Stimulated activated CD4-positive, alpha-beta T cell treated with anti-CD3 and anti-CD28 coated beads, TNF-alpha, amount 100 ng/mL, for 48 hours (primary cell): ENCODE results near the gene MT1B.
"Not testable (repeated sequence)": the region's sequence is repeated elsewhere in the genome, so short reads cannot be mapped to it uniquely, and the experiment has no call there.

ENCODE experiments used
- DNase-seq, 3 donors: peaks; one replicate each; pipeline ENCODE4 v3.0.0-alpha.2; 2020; ENCODE audit warnings: low read depth in 3 of 3

The MT1B gene

DNA sequence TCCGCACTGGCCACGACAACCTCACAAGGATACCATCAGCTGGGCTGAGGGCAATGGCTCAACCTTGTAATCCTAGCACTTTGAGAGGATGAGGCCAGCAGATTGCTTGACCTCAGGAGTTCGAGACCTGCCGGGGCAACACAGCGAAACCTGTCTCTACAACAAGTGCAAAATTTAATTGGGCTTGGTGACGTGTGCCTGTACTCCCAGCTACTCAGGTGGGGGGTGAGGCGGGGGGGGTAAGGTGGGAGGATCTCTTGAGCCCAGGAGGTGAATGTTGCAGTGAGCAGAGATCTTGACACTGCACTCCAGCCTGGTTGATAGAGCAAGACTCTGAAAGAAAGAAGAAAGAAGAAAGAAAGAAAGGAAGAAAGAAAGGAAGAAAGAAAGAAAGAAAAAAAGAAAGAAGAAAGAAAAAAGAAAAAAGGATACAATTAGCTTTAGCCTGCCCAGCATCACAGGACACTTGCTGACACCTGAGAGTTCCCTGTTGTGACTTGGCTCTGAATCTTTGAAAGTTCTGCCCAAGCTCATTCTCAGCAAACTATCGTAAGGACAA, 31.3 kb upstream of the MT1B start:
- no peak for DNase-seq

DNA sequence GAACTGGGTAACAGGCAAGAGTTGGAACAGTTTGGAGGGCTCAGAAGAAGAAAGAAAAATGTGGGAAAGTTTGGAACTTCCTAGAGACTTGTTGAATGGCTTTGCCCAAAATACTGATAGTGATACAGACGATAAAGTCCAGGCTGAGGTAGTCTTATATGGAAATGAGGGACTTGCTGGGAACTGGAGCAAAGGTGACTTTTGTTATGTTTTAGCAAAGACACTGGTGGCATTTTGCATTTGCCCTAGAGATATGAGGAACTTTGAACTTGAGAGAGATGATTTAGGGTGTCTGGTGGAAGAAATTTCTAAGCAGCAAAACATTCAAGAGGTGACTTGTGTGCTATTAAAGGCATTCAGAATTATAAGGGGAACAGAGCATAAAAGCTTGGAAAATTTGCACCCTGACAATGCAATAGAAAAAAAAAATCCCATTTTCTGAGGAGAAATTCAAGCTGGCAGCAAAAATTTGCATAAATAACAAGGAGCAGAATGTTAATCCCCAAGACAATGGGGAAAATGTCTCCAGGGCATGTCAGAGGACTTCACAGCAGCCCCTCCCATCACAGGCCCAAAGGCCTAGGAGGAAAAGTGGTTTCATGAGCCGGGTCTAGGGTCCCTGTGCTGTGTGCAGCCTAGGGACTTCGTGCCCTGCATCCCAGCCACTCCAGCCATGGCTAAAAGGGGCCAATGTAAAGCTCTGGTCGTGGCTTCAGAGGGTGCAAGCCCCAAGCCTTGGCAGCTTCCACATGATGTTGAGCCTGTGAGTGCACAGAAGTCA, 29.8 kb upstream of the MT1B start:
- not testable (repeated sequence) for DNase-seq

DNA sequence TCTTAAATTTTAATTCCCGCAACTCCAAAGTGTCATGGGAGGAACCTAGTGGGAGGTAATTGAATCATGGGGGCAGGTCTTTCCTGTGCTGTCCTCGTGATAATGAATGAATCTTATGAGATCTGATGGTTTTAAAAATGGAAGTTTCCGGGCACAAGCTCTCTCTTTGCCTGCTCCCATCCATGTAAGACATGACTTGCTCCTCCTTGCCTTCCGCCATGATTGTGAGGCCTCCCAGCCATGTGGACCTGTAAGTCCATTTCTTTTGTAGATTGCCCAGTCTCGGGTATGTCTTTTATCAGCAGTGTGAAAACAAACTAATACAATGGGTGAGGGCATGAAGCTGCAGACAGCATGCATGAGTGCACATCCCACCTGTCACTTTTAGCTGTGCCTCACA, 28.5 kb upstream of the MT1B start:
- DNase-seq, result not testable (repeated sequence)

DNA sequence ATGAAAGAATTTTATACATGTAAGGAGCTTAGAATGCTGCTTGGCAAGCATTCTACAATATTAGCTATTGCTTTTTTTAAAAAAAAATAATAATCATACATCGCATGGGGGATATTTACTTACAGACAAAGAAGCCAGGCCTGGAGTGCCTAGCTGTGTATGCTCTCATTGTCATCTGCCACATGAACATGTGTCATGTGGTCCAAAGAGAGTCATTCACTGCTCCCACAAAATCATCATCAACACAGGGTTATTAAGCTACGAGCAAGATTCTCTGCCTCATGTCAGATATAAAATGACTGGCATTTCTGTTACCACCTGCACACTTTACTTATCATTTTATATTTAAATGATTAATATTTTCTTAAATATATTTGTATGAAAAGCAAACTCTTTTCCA, 28.0 kb upstream of the MT1B start:
- no peak for DNase-seq

DNA sequence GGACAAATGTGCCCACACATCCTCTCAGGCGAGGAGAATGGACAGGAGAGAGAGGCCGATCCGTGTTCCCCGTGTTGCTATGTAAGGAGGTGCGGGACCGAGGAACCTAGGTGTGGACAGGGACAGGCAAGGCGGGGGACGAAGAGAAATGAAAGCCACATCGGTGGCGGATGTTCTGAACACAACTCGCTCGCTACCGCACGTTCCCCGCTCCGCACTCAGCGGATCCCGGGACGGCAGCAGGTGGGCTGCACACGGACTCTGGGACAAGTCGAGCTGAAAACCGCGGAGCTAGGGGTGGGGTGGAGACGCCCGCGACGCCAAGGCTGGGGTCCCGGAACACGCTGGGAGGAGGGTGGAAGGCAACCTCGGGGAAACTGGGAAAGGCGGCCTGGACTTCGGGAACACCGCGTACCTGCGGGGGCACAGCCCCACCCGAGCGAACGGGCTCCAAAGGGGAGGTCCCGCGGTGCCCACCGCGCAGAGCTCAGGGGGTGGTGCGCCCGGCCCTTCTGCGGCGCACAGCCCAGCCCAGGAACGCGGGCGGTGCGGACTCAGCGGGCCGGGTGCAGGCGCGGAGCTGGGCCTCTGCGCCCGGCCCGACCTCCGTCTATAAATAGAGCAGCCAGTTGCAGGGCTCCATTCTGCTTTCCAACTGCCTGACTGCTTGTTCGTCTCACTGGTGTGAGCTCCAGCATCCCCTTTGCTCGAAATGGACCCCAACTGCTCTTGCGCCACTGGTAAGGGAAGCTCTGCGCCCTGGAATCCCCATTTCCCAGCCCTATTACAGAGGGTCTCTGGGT, 26.3 kb upstream of the MT1B start, which contains the start of gene MT1E:
MT1E (plus strand) TSS at position 642 of the 803 bp plus-strand sequence; CDS start at position 713, 71 bp downstream.
- peak; percentile 42 to 59 (median 53) for DNase-seq

DNA sequence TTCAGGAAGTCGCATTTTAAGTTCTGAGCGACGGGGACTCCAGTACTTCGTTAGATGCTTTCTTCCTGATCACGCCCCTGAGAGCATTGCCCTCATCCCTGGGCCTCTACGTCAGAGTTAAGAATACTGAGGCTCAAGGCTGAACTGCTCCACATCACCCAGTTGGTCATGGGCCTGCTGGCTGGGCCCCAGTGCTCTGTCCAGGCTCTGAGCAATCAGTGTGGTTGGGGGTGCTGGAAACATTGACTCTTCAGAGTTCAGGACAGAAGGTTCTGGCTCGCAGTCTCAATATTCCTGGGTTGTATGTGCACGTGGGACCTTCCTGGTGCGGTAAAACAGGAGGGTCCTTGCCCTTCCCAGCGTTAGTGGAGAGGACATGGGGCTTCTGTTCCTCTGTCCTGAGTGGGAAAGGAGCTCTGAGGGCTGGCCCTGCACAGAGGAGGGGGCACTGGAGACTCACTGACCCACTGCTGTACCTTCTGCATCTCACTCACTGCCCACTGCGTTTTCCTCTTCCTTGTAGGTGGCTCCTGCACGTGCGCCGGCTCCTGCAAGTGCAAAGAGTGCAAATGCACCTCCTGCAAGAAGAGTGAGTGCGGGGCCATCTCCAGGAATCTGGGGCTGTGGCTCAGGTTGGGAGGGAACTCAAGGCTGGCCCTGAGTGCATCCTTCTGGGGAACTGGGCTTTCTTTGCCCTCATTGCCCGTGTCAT, 25.6 kb upstream of the MT1B start:
- no peak for DNase-seq

DNA sequence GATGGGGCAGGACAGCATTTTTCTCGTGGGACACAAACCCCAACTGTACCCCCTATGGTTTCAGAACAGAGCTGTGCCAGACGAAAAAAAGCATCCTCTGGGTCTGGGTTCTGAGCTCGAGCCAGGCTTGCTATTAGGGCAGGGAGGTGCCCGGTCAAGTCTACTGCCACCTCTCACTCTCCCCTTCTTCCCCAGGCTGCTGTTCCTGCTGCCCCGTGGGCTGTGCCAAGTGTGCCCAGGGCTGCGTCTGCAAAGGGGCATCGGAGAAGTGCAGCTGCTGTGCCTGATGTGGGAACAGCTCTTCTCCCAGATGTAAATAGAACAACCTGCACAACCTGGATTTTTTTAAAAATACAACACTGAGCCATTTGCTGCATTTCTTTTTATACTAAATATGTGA, 25.0 kb upstream of the MT1B start:
- no peak for DNase-seq

DNA sequence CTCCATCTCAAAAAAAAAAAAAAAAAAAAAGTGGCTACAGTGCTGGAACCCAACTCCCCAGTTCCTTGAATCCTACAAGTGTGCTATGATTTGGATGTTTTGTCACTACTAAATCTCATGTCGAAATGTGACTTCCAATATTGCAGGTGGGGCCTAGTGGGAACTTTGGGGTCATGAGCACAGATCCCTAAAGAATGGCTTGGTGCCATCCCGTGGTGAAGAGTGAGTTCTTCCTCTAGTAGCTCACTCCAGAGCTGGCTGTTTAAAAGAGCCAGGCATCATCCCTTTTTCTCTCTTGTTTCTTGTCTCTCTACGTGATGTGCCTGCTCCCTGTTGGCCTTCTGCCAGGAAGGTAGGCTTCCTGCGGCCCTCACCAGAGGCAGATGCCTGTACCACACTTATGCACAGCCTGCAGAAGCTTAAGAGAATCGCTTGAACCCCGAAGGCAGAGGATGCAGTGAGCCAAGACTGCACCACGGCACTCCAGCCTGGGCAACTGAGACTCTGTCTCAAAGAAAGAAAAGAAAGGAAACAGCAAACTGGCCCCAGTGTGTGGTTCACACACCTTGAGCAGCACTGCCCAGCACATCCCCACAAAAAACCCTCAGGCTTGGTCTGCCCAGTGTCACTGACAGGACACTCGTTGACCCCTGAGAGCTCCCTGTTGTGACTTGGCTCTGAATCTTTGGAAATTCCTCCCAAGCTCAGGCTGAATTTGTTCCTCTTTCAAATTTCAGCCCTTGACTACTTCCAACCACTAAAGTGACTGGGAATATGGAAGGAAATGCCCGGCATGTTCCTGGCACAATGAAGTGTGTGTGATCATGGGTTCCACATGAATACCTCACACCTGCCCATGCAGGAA, 23.0 kb upstream of the MT1B start:
- no peak for DNase-seq

DNA sequence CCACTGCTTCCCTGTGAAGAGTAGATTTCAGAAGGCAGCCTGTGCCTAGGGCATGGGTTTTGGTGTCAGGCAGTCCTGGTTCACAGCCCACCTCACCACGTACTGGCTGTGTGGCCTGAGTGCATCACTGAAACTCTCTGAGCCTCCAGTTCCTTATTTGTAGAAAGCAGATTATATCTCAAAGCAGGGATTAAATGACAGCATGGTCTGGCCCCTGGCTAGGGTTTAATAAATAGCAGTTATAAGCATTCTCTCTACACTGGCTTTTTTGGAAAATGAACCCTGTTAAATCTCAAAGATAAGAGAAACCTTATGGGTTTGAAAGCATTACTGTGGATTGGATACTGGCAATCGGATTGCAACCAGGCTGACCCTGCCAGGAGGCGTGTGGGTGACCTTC, 22.2 kb upstream of the MT1B start:
- no peak for DNase-seq

DNA sequence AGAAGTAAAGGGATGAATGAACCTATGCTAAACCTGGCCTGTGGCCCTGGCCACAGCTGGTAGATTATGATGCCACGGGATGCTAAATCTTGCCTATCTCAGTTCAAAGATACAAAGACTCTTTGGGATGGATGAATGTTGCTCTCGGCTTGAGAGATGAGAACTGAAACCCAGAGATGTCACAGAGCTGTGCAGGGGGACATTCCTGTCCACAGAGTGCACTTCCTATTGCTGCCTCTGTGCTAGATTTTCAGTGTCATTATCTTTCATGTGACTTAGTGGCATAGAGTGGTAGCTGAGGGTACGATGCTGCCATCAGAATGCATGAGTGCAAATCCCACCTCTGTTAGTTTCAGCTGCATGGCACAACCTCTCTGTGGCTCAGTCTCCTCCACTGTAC, 21.6 kb upstream of the MT1B start:
- DNase-seq, result no peak

DNA sequence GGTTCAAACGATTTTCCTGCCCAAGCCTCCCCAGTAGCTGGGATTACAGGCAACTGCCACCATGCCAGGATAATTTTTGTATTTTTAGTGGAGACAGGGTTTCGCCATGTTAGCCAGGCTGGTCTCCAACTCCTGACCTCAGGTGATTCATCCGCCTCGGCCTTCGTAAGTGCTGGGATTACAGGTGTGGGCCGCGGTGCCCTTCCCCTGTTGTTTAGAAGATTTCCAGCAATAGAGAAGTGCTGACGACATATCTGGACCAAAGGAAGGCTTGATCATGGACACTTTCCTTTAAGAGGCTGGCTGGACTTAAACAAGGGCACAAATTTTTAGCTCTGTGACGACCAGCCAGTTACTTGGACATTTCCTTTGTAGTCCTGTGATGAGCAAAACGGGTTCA, 20.5 kb upstream of the MT1B start:
- DNase-seq, result no peak

DNA sequence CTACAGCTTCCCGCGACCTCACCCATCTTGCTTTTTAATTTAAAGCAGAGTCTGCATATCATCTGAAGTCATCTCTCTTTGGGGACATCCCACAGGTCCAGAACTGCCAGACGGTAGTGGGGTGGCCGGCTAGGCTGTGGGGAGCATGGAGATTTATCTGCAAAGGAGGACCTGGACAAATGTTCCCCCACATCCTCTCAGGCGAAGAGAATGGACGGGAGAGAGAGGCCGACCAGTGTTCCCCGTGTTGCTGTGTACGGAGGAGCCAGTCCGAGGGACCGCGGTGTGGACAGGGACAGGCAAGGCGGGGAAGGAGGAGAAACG, 19.9 kb upstream of the MT1B start:
- no peak for DNase-seq

DNA sequence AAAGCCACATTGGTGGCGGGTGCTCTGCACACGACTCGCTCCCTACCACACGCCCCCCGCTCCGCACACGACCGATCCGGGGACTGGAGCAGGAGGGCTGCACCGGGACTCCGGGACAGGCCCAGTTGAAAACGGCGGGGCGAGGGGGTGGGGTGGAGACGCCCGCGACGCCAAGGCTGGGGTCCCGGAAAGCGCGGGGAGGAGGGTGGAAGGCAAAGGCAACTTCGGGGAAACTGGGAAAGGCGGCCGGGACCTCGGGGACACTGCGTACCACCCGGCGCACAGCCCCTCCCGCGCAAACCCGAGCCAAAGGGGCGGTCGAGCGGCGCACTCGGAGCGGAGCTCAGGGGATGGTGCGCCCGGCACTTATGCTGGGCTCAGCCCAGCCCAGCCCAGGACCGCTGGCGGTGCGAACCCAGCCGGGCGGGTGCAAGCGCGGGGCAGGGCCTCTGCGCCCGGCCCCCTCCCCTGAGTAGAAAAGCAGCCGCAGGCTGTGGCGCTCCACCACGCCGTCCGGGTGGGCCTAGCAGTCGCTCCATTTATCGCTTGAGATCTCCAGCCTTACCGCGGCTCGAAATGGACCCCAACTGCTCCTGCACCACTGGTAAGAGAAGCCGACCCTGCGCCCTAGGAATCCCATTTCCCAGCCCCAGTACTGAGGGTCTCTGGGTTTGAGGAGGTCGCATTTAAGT, 19.4 kb upstream of the MT1B start, which contains the start of gene MT1M:
MT1M (plus strand) TSS at position 504 of the 692 bp plus-strand sequence; CDS start at position 577, 73 bp downstream.
- DNase-seq, result no peak

DNA sequence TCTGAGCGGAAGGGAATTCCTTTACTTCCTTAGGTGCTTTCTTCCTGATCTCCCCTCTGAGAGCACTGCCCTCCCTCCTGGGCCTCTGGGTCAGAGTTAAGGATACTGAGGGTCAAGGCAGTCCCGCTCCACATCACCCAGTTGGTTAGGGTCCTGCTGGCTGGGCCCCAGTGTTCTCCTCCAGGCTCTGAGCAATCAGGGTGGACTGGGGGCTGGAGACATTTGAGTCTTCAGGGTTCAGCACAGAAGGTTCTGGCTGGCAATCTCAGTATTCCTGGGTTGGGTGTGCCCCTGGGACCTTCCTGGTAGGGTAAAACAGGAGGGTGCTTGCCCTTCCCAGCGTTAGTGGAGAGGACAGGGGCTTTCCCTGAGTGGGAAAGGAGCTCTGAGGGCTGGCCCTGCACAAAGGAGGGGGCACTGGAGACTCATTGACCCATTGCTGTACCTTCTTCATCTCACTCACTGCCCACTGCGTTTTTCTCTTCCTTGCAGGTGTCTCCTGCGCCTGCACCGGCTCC, 18.8 kb upstream of the MT1B start:
- DNase-seq, result no peak

DNA sequence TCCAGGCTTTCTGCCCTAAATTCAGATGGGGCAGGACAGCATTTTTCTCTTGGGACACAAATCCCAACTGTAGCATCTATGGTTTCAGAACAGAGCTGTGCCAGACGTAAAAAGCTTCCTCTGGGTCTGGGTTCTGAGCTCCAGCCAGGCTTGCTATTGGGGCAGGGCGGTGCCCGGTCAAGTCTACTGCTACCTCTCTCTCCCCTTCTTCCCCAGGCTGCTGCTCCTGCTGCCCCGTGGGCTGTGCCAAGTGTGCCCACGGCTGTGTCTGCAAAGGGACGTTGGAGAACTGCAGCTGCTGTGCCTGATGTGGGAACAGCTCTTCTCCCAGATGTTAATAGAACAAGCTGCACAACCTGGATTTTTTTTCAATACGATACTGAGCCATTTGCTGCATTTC, 18.2 kb upstream of the MT1B start:
- no peak for DNase-seq

DNA sequence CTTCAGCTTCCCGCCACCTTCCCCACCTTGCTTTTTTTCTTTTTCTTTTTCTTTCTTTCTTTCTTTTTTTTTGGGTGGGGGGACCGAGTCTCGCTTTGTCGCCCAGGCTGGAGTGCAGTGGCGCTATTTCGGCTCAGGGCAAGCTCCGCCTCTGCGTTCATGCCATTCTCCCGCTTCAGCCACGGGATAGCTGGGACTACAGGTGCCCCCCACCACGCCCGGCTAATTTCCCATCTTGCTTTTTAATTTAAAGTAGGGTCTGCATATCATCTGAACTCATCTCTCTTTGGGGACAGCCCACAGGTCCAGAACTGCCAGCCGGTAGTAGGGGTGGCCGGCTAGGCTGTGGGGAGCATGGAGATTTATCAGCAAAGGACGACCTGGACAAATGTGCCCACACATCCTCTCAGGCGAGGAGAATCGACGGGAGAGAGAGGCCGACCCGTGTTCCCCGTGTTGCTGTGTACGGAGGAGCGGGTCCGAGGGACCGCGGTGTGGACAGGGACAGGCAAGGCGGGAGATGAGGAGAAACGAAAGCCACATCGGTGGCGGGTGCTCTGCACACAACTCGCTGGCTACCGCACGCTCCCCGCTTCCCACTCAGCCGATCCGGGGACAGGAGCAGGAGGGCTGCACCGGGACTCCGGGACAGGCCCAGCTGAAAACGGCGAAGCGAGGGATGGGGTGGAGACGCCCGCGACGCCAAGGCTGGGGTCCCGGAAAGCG, 16.8 kb upstream of the MT1B start:
- no peak for DNase-seq

DNA sequence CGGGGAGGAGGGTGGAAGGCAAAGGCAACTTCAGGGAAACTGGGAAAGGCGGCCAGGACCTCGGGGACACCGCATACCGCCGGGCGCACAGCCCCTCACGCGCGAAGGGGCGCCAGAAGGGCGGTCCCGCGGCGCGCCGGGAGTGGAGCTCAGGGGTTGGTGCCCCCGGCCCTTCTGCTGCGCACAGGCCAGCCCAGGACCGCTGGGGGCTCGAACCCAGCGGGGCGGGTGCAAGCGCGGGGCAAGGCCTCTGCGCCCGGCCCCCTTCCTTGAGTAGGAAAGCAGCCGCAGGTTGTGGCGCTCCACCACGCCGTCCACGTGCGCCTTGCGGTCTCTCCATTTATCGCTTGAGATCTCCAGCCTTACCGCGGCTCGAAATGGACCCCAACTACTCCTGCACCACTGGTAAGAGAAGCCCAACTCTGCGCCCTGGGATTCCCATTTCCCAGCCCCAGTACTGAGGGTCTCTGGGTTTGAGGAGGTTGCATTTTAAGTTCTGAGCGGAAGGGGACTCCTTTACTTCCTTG, 16.2 kb upstream of the MT1B start:
- no peak for DNase-seq

DNA sequence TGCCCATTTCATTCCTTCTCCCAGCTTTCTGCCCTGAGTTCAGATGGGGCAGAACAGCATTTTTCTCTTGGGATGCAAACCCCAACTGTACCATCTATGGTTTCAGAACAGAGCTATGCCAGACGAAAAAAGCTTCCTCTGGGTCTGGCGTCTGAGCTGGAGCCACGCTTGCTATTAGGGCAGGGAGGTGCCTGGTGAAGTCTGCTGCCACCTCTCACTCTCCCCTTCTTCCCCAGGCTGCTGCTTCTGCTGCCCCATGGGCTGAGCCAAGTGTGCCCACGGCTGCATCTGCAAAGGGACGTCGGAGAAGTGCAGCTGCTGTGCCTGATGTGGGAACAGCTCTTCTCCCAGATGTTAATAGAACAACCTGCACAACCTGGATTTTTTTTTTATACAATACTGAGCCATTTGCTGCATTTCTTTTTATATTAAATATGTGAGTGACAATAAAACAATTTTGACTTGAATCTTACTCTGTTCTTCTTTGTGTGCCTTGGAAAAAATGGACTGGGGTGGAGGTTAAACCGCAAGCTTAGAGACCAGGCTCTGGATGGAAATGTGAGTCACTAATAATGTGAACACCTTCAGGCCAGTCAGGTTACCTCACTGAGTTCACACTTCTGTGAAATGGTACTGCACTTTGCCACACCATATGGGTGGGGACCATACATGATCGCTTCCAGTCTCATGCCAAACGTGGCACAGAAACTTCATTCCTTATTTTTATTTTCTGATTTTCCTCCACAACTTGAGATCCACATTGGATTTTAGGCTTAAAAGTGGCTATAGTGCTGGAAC, 14.9 kb upstream of the MT1B start:
- no peak for DNase-seq
